Vagina (tissue), 2 donors: ENCODE measurements around the gene CD86. TPM values are rescaled to one million over a fixed set of nuclear protein-coding genes. Genes with fewer than 3 reads are reported as not detected.

ENCODE experiments used
- DNase-seq, 2 donors: peaks; one replicate each; pipeline ENCODE4 v3.0.0-alpha.2; 2017; ENCODE audit errors: extremely low spot score in 2 of 2
- H3K27ac ChIP-seq: fragments of 200-600 bp; sonication (generic); one replicate; pipeline ENCODE4 v1.5.1; 2019
- H3K27me3 ChIP-seq: fragments of 200-600 bp; sonication (generic); one replicate; pipeline ENCODE4 v1.5.1; 2019
- H3K36me3 ChIP-seq, 2 donors: fragments of 200-600 bp; sonication (generic); one replicate each; pipeline ENCODE4 v1.5.1; 2017 to 2019
- H3K4me1 ChIP-seq: fragments of 200-600 bp; sonication (generic); one replicate; pipeline ENCODE4 v1.5.1; 2019
- H3K4me3 ChIP-seq, 2 donors: fragments of 200-600 bp; sonication (generic); 1 replicate in 1 of 2; 2 replicates in 1 of 2; pipeline ENCODE4 v1.5.1; 2016 to 2019
- H3K9me3 ChIP-seq: fragments of 200-600 bp; sonication (generic); one replicate; pipeline ENCODE4 v1.5.1; 2019
- CTCF ChIP-seq, 3 experiments: fragments of 450-650 bp in 2 of 3; fragments of 200-600 bp in 1 of 3; sonication (generic) in 1 of 3; IDR thresholded peaks; one replicate each; pipeline ENCODE4 v1.5.1; 2017 to 2019; ENCODE audit warnings: antibody characterized with exemption in 3 of 3, mild to moderate bottlenecking in 2 of 3, moderate library complexity in 2 of 3
- POLR2A ChIP-seq, 2 donors: fragments of 450-650 bp; IDR thresholded peaks; one replicate each; pipeline ENCODE4 v1.6.1; 2017; ENCODE audit warnings: antibody characterized with exemption in 2 of 2, mild to moderate bottlenecking in 2 of 2, moderate library complexity in 2 of 2
- POLR2AphosphoS5 ChIP-seq, 2 donors: sonication (generic); formaldehyde crosslinking; IDR thresholded peaks; one replicate each; pipeline ENCODE4 v1.9.0; 2017; ENCODE audit warnings: antibody characterized with exemption in 2 of 2, mild to moderate bottlenecking in 2 of 2, low read depth in 1 of 2; ENCODE audit not compliant: insufficient read depth in 1 of 2
- intact Hi-C: fragments of 100-400 bp; cut with DNase I; formaldehyde crosslinking; loops from one replicate; pipeline ENCODE4 v1.15.1; 2023
- total RNA-seq: library from RNA; depleted of rRNA; stranded (reverse); fragments of >200 nt; gene quantifications from one replicate; pipeline ENCODE4 v1.2.3, GENCODE V29; 2016

CD86 gene
- total RNA-seq, 1 donor from 2014 or later, result 0.98 TPM

GRCh38 chr3:122100083-122100482, 44.9 kb downstream of the CD86 start:
- intact Hi-C loops, result no loop called here

GRCh38 chr3:122100591-122101463, 45.7 kb downstream of the CD86 start:
- TF ChIP-seq CTCF (IDR thresholded peaks at IDR 0.05) (no peak), POLR2AphosphoS5 (IDR thresholded peaks at IDR 0.05; ENCODE audit: insufficient read depth in 1 of 2, low read depth in 1 of 2) (no peak), POLR2A (IDR thresholded peaks at IDR 0.05) (no peak)
- intact Hi-C loops, result no loop called here
- Histone ChIP-seq H3K27ac (no peak overlapping the region), H3K4me1 (no peaks in the 10 kb centered on the region), H3K36me3 (no peaks in the 10 kb centered on the region), H3K9me3 (no peaks in the 10 kb centered on the region), H3K27me3 (no peaks in the 10 kb centered on the region), H3K4me3 (no peak overlapping the region)
- DNase-seq, result no peak

More at GRCh38 chr3:122100083-122100482, 44.9 kb downstream of the CD86 start:
- no peaks in the 10 kb centered on the region for H3K9me3 ChIP-seq
- no peak for DNase-seq
- no peak for TF ChIP-seq POLR2A (IDR thresholded peaks at IDR 0.05)
- no peak for TF ChIP-seq CTCF (IDR thresholded peaks at IDR 0.05)
- TF ChIP-seq POLR2AphosphoS5 (IDR thresholded peaks at IDR 0.05; ENCODE audit: insufficient read depth in 1 of 2, low read depth in 1 of 2), result no peak
- H3K4me1 ChIP-seq, result no peaks in the 10 kb centered on the region
- no peak overlapping the region for H3K27ac ChIP-seq
- no peak overlapping the region for H3K4me3 ChIP-seq
- H3K36me3 ChIP-seq, result no peaks in the 10 kb centered on the region
- no peaks in the 10 kb centered on the region for H3K27me3 ChIP-seq

GRCh38 chr3:122101646-122102045, 46.5 kb downstream of the CD86 start:
- Histone ChIP-seq H3K9me3 (no peaks in the 10 kb centered on the region), H3K27me3 (no peaks in the 10 kb centered on the region), H3K36me3 (no peaks in the 10 kb centered on the region), H3K4me1 (no peaks in the 10 kb centered on the region), H3K27ac (no peak overlapping the region), H3K4me3 (no peak overlapping the region)
- DNase-seq, result no peak
- intact Hi-C loops, result no loop called here
- no peak for TF ChIP-seq POLR2A (IDR thresholded peaks at IDR 0.05)
- TF ChIP-seq CTCF (IDR thresholded peaks at IDR 0.05), result no peak
- TF ChIP-seq POLR2AphosphoS5 (IDR thresholded peaks at IDR 0.05; ENCODE audit: insufficient read depth in 1 of 2, low read depth in 1 of 2), result no peak

GRCh38 chr3:122102191-122102935, 47.2 kb downstream of the CD86 start:
- intact Hi-C loops, result no loop called here
- TF ChIP-seq CTCF (IDR thresholded peaks at IDR 0.05), result no peak
- TF ChIP-seq POLR2A (IDR thresholded peaks at IDR 0.05), result no peak
- TF ChIP-seq POLR2AphosphoS5 (IDR thresholded peaks at IDR 0.05; ENCODE audit: insufficient read depth in 1 of 2, low read depth in 1 of 2), result no peak
- Histone ChIP-seq H3K27me3 (no peaks in the 10 kb centered on the region), H3K36me3 (no peaks in the 10 kb centered on the region), H3K27ac (no peak overlapping the region), H3K9me3 (no peaks in the 10 kb centered on the region), H3K4me3 (no peak overlapping the region), H3K4me1 (no peaks in the 10 kb centered on the region)
- no peak for DNase-seq
